ENCODE measurements around the gene ARID5B. TPM values are rescaled to one million over a fixed set of nuclear protein-coding genes. Genes with fewer than 3 reads are reported as not detected.
A peak's percentile ranks its signal among the peaks of the same experiment; 100 is the strongest.

Gene ARID5B
- total and polyA plus RNA-seq, 2 donors (not counting 1 experiment from before 2014, with no cell fraction given), result 118 to 145 TPM

DNA sequence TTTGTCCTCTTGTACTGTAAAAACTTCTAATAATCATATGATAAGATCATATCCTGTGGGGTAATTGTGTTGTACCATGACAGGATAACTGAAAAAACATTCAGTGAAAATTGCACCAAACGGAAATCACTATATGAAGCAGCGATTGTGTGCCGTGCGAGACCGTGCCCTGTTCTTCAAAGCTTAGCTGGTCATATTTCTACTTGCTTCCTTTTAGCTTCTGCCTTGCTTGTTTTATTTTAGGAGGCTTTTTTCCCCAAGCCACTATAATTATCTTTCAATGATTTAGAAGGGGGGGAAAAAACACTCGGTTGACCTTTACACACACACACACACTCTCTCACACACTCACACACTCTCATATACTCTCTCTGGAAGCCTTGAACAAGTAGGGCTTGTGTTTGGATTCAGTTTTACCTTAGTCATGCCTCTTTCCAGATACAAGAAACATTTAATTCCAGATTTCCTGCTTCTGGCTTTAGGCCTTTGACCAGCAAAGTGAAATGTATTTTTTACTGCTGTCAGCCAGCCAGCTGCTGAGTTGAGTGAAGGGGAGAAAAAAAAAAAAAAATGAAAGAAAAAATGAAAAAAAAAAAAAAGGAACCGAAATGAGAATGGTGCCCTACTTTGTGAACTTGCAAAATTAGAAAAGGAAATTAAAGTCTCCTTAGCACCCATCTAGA is 181.4 kb downstream of the ARID5B start:
- H3K4me1 ChIP-seq (ENCODE audit: control insufficient read depth, extremely low read depth, insufficient read depth, low read length), result peaks cover 34% of the 10 kb centered on the region
- H3K27me3 ChIP-seq (ENCODE audit: control insufficient read depth, insufficient read depth, low read length), result no peaks in the 10 kb centered on the region
- peak overlapping the region in 1 of 4 experiments; percentile 14 for H3K4me3 ChIP-seq (replicated peaks in 1 of 4; ENCODE audit: control extremely low read depth in 1 of 4, insufficient read depth in 1 of 4, low read depth in 3 of 4, low read length in 4 of 4)
- no peaks in the 10 kb centered on the region for H4K20me1 ChIP-seq (ENCODE audit: control insufficient read depth, extremely low read depth, insufficient read depth, low read length)
- TF ChIP-seq EZH2 (IDR thresholded peaks at IDR 0.05; ENCODE audit: low read length, missing control alignments), result no peak
- TF ChIP-seq, protein P1, sequence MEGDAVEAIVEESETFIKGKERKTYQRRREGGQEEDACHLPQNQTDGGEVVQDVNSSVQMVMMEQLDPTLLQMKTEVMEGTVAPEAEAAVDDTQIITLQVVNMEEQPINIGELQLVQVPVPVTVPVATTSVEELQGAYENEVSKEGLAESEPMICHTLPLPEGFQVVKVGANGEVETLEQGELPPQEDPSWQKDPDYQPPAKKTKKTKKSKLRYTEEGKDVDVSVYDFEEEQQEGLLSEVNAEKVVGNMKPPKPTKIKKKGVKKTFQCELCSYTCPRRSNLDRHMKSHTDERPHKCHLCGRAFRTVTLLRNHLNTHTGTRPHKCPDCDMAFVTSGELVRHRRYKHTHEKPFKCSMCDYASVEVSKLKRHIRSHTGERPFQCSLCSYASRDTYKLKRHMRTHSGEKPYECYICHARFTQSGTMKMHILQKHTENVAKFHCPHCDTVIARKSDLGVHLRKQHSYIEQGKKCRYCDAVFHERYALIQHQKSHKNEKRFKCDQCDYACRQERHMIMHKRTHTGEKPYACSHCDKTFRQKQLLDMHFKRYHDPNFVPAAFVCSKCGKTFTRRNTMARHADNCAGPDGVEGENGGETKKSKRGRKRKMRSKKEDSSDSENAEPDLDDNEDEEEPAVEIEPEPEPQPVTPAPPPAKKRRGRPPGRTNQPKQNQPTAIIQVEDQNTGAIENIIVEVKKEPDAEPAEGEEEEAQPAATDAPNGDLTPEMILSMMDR (conservative IDR thresholded peaks at IDR 0.05 in 1 of 2, IDR thresholded peaks at IDR 0.05 in 1 of 2; ENCODE audit: low read depth in 1 of 2, low read length in 2 of 2), result no peak
- peaks cover 5% of the 10 kb centered on the region for H3K36me3 ChIP-seq (ENCODE audit: control insufficient read depth, insufficient read depth, low read length)
- H3K4me2 ChIP-seq (ENCODE audit: extremely low read depth, insufficient read depth, low read length), result peak overlapping the region; percentile 6
- no peak overlapping the region for H2AFZ ChIP-seq (ENCODE audit: low read length)
- peaks cover 60% of the 10 kb centered on the region for H3K79me2 ChIP-seq (ENCODE audit: control insufficient read depth, insufficient read depth, low read length)
- no peak overlapping the region for H3K9ac ChIP-seq (ENCODE audit: insufficient read depth, low read length)
- DNase-seq (ENCODE audit: low read depth in 2 of 2), result peak; percentile 75 to 80
- H3K27ac ChIP-seq (ENCODE audit: insufficient read depth, low read length), result peak overlapping the region; percentile 80
- no peaks in the 10 kb centered on the region for H3K9me3 ChIP-seq (ENCODE audit: control insufficient read depth, insufficient read depth, low read depth, low read length)

GRCh38 chr10:62083412-62084267 is 182.1 kb downstream of the ARID5B start:
- peak overlapping the region; percentile 7 for H3K4me2 ChIP-seq (ENCODE audit: extremely low read depth, insufficient read depth, low read length)
- peaks cover 58% of the 10 kb centered on the region for H3K79me2 ChIP-seq (ENCODE audit: control insufficient read depth, insufficient read depth, low read length)
- peak; percentile 76 to 89 for DNase-seq (ENCODE audit: low read depth in 2 of 2)
- H3K9ac ChIP-seq (ENCODE audit: insufficient read depth, low read length), result no peak overlapping the region
- no peaks in the 10 kb centered on the region for H3K9me3 ChIP-seq (ENCODE audit: control insufficient read depth, insufficient read depth, low read depth, low read length)
- peak overlapping the region in 1 of 4 experiments; percentile 14 for H3K4me3 ChIP-seq (replicated peaks in 1 of 4; ENCODE audit: control extremely low read depth in 1 of 4, insufficient read depth in 1 of 4, low read depth in 3 of 4, low read length in 4 of 4)
- no peaks in the 10 kb centered on the region for H3K27me3 ChIP-seq (ENCODE audit: control insufficient read depth, insufficient read depth, low read length)
- no peak overlapping the region for H2AFZ ChIP-seq (ENCODE audit: low read length)
- peaks cover 9% of the 10 kb centered on the region for H3K36me3 ChIP-seq (ENCODE audit: control insufficient read depth, insufficient read depth, low read length)
- H3K4me1 ChIP-seq (ENCODE audit: control insufficient read depth, extremely low read depth, insufficient read depth, low read length), result peaks cover 38% of the 10 kb centered on the region
- TF ChIP-seq, protein P1 (conservative IDR thresholded peaks at IDR 0.05 in 1 of 2, IDR thresholded peaks at IDR 0.05 in 1 of 2; ENCODE audit: low read depth in 1 of 2, low read length in 2 of 2), result no peak
- TF ChIP-seq EZH2 (IDR thresholded peaks at IDR 0.05; ENCODE audit: low read length, missing control alignments), result no peak
- H4K20me1 ChIP-seq (ENCODE audit: control insufficient read depth, extremely low read depth, insufficient read depth, low read length), result no peaks in the 10 kb centered on the region
- H3K27ac ChIP-seq (ENCODE audit: insufficient read depth, low read length), result peak overlapping the region; percentile 80

DNA sequence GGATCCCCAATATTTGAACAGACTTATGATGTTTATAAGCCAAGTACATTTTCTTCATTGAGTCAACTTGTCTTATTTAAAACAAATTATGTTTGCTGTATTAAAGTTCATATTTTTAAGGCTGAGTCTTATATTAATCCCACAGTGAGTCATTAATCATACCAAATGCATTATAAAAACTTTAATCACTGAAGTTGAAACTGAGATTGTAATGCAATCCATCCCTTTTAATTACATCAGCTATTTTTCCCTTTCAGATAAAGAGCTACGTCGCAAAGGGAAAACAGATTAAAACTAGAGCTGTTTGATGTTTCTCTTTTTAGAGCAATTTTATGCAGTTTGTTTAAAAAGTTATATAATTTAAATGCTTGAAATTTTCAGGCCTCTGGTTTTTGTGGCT is 183.0 kb downstream of the ARID5B start:
- H3K4me2 ChIP-seq (ENCODE audit: extremely low read depth, insufficient read depth, low read length), result peak overlapping the region; percentile 38
- no peak overlapping the region for H2AFZ ChIP-seq (ENCODE audit: low read length)
- peaks cover 9% of the 10 kb centered on the region for H3K36me3 ChIP-seq (ENCODE audit: control insufficient read depth, insufficient read depth, low read length)
- peak; percentile 61 to 62 for DNase-seq (ENCODE audit: low read depth in 2 of 2)
- no peak for TF ChIP-seq EZH2 (IDR thresholded peaks at IDR 0.05; ENCODE audit: low read length, missing control alignments)
- TF ChIP-seq, protein P1 (conservative IDR thresholded peaks at IDR 0.05 in 1 of 2, IDR thresholded peaks at IDR 0.05 in 1 of 2; ENCODE audit: low read depth in 1 of 2, low read length in 2 of 2), result no peak
- H3K27me3 ChIP-seq (ENCODE audit: control insufficient read depth, insufficient read depth, low read length), result no peaks in the 10 kb centered on the region
- no peak overlapping the region for H3K9ac ChIP-seq (ENCODE audit: insufficient read depth, low read length)
- H3K9me3 ChIP-seq (ENCODE audit: control insufficient read depth, insufficient read depth, low read depth, low read length), result no peaks in the 10 kb centered on the region
- no peaks in the 10 kb centered on the region for H4K20me1 ChIP-seq (ENCODE audit: control insufficient read depth, extremely low read depth, insufficient read depth, low read length)
- H3K4me1 ChIP-seq (ENCODE audit: control insufficient read depth, extremely low read depth, insufficient read depth, low read length), result peaks cover 36% of the 10 kb centered on the region
- H3K4me3 ChIP-seq (replicated peaks in 1 of 4; ENCODE audit: control extremely low read depth in 1 of 4, insufficient read depth in 1 of 4, low read depth in 3 of 4, low read length in 4 of 4), result no peak overlapping the region
- peak overlapping the region; percentile 80 for H3K27ac ChIP-seq (ENCODE audit: insufficient read depth, low read length)
- H3K79me2 ChIP-seq (ENCODE audit: control insufficient read depth, insufficient read depth, low read length), result peaks cover 57% of the 10 kb centered on the region

All from fibroblast of lung (primary cell).